Right renal pelvis (tissue), 4 donors: ENCODE measurements around the gene SUPT4H1. TPM values are rescaled to one million over a fixed set of nuclear protein-coding genes. Genes with fewer than 3 reads are reported as not detected.

Experiments used
- DNase-seq, 4 donors: peaks; one replicate each; pipeline ENCODE4 v3.0.0-alpha.2; 2013; ENCODE audit warnings: low read depth in 4 of 4, low spot score in 3 of 4, missing footprints in 1 of 4
- polyA plus RNA-seq, 4 donors: library from polyadenylated mRNA; unstranded; fragments of 120-200 nt; gene quantifications; one replicate each; pipeline ENCODE4 v1.2.1, GENCODE V29; 2013; ENCODE audit not compliant: insufficient read length in 4 of 4

Gene SUPT4H1
- polyA plus RNA-seq, 4 donors, result 127 to 145 (median 139) TPM

GRCh38 chr17:58381124-58382035 lies 29.4 kb upstream of the SUPT4H1 start:
- DNase-seq, result peak in 2 of 4 donors; percentile 20 to 37

- DNase-seq, result no peak
Measured at GRCh38 chr17:58380207-58381123, 28.5 kb upstream of the SUPT4H1 start.

DNA sequence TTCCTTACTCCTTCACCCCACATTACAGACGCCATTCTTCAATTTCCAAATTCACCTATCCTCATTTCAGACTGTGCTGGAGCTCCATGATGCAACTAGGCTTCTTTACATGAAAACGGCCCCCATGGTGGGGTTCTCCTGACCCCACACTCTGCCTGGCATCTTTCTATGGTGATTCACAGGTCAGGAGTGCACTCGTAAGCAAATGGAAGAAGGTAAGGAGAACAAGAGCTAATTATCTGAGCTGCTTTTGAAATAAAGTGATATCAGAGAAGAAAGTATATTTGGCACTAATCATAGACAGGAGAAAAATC lies 27.5 kb upstream of the SUPT4H1 start:
- no peak for DNase-seq

DNA sequence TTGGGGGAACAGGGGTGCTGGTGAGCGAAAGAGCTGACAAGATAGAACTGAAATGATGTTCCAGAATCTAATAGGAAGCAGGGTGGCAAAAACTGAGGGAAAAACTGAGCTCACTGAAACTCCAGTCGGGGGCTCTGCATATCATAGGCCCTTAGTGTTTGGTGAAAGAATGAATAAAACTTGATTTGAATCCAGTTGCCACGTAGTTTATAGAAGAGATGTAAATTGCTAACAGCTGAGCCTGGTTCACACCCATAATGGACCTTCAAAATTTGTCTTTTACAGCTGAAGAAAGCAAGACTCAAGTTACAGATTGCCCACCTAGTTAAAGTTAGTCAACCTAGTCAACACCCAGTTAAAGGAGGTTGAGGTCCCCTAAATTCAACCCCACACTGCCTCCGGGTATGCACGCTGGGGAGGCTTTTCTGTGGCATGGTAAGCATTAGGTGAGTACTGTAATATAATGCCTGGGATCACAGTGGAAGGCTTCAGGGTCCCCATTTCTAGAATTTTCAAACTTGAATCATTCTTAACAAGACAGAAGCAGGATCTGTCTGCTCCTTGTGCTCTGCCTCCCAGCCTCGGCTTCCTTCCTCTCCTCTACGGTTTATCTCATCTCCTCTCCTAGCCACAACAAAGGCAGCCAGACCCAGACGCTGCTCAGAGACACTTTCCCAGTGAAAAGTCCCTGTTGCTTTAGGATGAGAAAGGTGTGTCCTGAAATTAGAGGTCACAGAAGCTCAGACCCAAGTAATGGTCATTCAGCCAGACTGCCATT lies 26.9 kb upstream of the SUPT4H1 start:
- no peak for DNase-seq

DNA sequence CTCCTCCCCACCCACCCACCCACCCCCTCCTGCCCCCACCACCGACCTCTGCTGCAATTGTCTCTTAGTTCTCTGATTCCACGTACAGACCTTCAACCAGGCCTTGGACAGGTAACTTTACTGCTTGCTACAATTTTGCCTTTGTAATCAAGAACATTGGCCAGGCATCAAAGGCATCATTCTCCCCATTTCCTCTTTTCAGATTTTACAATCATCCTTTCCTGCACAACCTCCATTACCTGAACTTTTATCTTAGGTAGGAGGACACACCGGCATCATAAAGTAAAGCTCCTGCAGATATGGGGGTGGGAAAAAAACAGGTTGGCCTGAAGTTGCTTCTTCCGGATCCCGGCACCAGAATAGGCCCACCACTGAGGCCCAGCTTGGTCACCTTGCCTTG lies 25.7 kb upstream of the SUPT4H1 start:
- no peak for DNase-seq

- DNase-seq, result peak in 2 of 4 donors; percentile 38 to 61
Measured at GRCh38 chr17:58377093-58377601, 25.1 kb upstream of the SUPT4H1 start.

- DNase-seq, result no peak
Measured at GRCh38 chr17:58376472-58377000, 24.5 kb upstream of the SUPT4H1 start.

- no peak for DNase-seq
Measured at GRCh38 chr17:58375811-58376210, 23.8 kb upstream of the SUPT4H1 start.

- DNase-seq, result no peak
Measured at GRCh38 chr17:58375256-58375655, 23.3 kb upstream of the SUPT4H1 start.

DNA sequence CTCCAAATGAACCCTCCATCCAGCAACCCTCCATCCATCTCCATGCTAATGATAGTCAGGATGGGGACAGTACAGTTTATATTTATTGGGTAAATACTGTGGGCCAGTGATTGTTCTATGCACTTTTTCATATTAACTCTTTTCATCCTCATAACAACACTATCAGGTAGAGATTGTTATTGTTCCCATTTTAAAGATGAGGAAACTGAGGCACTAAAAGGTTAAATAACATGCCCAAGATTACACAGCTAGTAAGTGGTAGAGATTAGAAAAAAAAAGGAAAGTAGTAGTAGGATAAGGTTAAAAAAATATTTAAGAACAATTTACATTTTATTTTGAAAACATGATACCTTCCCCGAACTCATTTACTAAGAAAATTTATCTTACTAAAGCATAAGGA lies 21.9 kb upstream of the SUPT4H1 start:
- DNase-seq, result no peak

DNA sequence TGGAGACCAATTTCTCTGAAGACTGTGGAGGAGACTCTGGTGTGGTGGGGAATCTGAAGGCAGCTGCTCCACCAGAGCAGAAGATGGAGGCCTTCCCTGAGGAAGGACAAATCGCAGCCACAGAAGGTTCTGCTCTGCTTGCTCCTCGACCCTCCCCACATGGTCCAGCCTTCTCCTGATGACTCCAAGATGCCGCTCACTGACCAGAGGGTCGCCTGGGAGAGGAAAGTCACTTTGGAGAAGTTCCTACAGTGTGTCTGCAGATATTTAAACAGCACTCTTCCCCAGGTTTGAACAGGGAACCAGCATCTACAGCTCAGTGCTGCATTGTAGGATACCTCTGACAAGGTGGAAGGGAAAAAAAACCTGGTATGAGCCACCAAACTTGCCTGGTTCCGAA lies 21.0 kb upstream of the SUPT4H1 start:
- DNase-seq, result no peak

DNA sequence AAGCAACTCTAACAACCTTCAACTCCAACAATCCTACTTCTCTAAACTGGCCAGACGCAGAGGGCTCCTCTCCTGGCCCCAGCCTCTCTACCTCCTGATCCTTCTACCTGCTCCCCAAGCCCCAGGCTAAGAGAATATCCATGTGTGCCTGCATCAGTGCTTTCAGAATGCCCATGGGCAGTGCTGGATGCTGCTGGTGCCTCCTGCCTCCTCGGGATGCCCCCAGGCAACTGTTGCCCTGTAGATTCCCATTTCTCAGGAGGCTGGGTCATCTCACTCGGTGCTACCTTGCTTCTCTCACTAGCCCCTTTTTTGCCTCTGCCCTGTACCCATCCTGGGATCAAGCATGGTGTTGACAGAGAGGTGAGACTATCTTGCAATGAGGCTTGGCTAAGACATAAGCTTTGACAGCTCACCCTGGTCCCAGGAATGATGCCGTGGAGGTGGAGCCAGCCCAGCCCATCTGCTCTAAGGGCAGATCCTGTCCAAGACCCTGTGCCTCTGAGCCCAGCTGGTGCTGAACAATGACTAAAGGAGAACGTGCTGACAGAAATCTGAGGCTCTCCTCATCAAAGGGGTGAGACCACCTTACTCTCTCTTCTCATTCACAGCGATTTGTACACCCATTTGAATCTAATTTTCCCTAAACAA lies 19.4 kb upstream of the SUPT4H1 start:
- DNase-seq, result no peak

GRCh38 chr17:58370716-58371115 lies 18.7 kb upstream of the SUPT4H1 start:
- no peak for DNase-seq

- no peak for DNase-seq
Measured at GRCh38 chr17:58370309-58370708, 18.3 kb upstream of the SUPT4H1 start.

DNA sequence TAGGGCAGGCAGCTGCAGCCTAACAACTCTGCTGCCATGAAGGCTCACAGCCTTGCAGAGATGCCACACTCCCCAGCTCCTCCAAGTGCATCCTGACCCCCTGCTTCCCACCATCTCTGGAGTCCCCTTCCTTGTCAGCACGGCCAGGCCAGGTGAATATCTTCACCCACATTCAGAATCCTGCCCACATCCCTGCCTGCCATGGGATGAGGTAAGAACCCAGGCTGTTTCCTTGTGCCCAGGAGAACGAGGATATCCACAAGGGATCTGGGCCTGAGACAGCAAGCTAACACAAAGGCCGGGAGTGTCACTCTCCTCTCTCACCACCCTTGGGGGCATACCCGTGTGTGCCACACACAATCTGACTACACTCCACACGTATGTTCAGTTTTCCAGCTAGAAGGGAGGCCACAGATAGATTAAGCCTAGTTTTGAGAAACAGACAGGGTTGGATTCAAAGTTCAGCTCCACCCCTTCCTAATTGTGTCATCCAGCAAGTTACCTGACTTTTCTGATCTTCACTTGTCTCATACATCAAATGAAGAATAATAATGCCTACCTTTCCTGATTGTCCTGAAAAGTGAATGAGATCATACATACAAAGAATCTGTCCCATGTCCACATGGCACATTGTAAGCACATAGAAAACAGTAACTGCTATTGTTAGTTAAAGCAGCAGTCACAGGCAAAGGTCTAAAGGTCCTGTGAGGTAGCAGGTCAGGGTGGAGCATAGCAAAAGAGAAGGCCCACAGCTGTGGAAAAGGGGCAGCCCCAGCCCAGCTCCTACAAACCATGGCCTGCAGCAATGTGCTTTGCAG lies 17.4 kb upstream of the SUPT4H1 start:
- DNase-seq, result no peak

- DNase-seq, result no peak
Measured at GRCh38 chr17:58368860-58369213, 16.8 kb upstream of the SUPT4H1 start.

- no peak for DNase-seq
Measured at GRCh38 chr17:58367461-58367860, 15.5 kb upstream of the SUPT4H1 start.

DNA sequence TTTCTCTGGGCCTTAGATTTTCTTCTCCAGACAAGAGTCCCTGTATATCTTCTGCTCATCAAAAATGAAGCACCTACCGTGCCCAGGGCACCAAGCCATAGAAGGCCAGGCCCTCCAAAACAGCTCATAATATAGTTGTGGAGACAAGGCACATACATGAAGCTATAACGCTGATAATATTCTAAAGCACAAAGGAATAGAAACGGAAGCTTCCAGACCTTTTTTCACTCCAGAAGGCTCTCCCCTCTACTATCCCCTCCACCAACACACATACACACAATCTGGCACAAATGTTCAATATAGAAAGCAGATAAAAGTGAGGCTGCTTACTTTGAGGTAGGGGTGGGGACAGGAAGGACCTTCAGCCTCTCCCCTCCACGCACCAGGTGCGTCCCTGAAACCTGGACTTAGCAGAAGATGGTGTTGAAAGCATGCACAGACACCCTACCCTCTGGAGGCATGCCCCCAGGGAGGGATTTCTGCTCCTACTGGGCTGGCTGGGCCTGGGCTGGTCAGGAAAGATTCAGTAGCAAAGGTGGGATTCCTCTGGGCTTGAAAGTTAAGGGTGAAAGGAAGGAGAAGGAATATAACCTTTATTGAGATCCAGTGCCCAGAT lies 14.1 kb upstream of the SUPT4H1 start:
- no peak for DNase-seq
